HEK293 (cell line): ENCODE measurements around the gene NCK2.

ENCODE experiments used
- CTCF ChIA-PET: fragments of 350-600 bp; formaldehyde crosslinking; extraction: SDS; loops from one replicate; lab custom pipeline; 2021; ENCODE audit warnings: antibody characterized with exemption; lab: Yijun Ruan, JAX
- POLR2A ChIA-PET: fragments of 300-600 bp; formaldehyde crosslinking; extraction: SDS; loops from one replicate; lab custom pipeline; 2020; ENCODE audit warnings: antibody characterized with exemption, inconsistent platforms; lab: Yijun Ruan, JAX
- H3K27ac ChIP-seq: fragments of 200-500 bp; sonication (Bioruptor generic); 2 replicates; pipeline ENCODE4 v1.5.1; 2014; ENCODE audit warnings: low read depth, low read length, control low read depth, inconsistent platforms; ENCODE audit errors: extremely low read depth
- H3K36me3 ChIP-seq, 2 experiments: fragments of 200-500 bp in 1 of 2; sonication (Bioruptor generic) in 1 of 2; 1 replicate in 1 of 2; 2 replicates in 1 of 2; pipeline ENCODE4 v1.5.1; 2014 to 2017; ENCODE audit warnings: inconsistent platforms in 2 of 2, low read length in 2 of 2; ENCODE audit not compliant: control insufficient read depth in 2 of 2, insufficient read depth in 1 of 2
- H3K4me1 ChIP-seq: fragments of 200-500 bp; sonication (Bioruptor generic); 2 replicates; pipeline ENCODE4 v1.5.1; 2014; ENCODE audit warnings: mild to moderate bottlenecking, low read length, inconsistent platforms; ENCODE audit not compliant: control insufficient read depth, insufficient read depth
- H3K4me3 ChIP-seq: 2 replicates; pipeline ENCODE4 v1.5.1; 2011; ENCODE audit warnings: low read depth, mild to moderate bottlenecking, control low read depth, low read length, moderate library complexity
- H3K9me3 ChIP-seq: fragments of 200-500 bp; sonication (Bioruptor generic); 2 replicates; pipeline ENCODE4 v1.5.1; 2014; ENCODE audit warnings: low read depth, low read length, inconsistent platforms; ENCODE audit not compliant: control insufficient read depth, insufficient read depth
- BCL11A ChIP-seq: fragments of 450-650 bp; formaldehyde crosslinking; IDR thresholded peaks from 2 replicates; pipeline ENCODE4 v1.5.1; 2016; ENCODE audit warnings: low read depth, missing biosample characterization, missing genetic modification characterization
- ELK4 ChIP-seq: IDR thresholded peaks from 2 replicates; pipeline ENCODE4 v1.6.1; 2011; ENCODE audit warnings: mild to moderate bottlenecking, low read depth, low read length, borderline replicate concordance
- GFI1B ChIP-seq: fragments of 450-650 bp; formaldehyde crosslinking; IDR thresholded peaks from 2 replicates; pipeline ENCODE4 v1.5.1; 2016; ENCODE audit warnings: missing biosample characterization, missing genetic modification characterization
- MYNN ChIP-seq: fragments of 450-650 bp; formaldehyde crosslinking; IDR thresholded peaks from 2 replicates; pipeline ENCODE4 v1.5.1; 2016; ENCODE audit warnings: missing biosample characterization, missing genetic modification characterization, borderline replicate concordance
- OSR2 ChIP-seq: fragments of 450-650 bp; formaldehyde crosslinking; IDR thresholded peaks from 2 replicates; pipeline ENCODE4 v1.5.1; 2016; ENCODE audit warnings: missing biosample characterization, missing genetic modification characterization
- PATZ1 ChIP-seq: fragments of 450-650 bp; formaldehyde crosslinking; IDR thresholded peaks from 2 replicates; pipeline ENCODE4 v1.5.1; 2016; ENCODE audit warnings: missing biosample characterization, missing genetic modification characterization
- SCRT1 ChIP-seq: fragments of 450-650 bp; formaldehyde crosslinking; IDR thresholded peaks from 2 replicates; pipeline ENCODE4 v1.5.1; 2016; ENCODE audit warnings: missing biosample characterization, missing genetic modification characterization, borderline replicate concordance
- SP7 ChIP-seq: fragments of 450-650 bp; formaldehyde crosslinking; IDR thresholded peaks from 2 replicates; pipeline ENCODE4 v1.5.1; 2016; ENCODE audit warnings: missing biosample characterization, missing genetic modification characterization
- TCF7L2 ChIP-seq: IDR thresholded peaks from 2 replicates; pipeline ENCODE4 v1.6.1; 2011; ENCODE audit warnings: low read depth, mild to moderate bottlenecking, inconsistent platforms, low read length, moderate library complexity, borderline replicate concordance
- YY2 ChIP-seq: fragments of 450-650 bp; formaldehyde crosslinking; IDR thresholded peaks from 2 replicates; pipeline ENCODE4 v1.5.1; 2016; ENCODE audit warnings: missing biosample characterization, missing genetic modification characterization
- ZBTB8A ChIP-seq: fragments of 450-650 bp; formaldehyde crosslinking; IDR thresholded peaks from 2 replicates; pipeline ENCODE4 v1.5.1; 2016; ENCODE audit warnings: missing biosample characterization, missing genetic modification characterization
- ZFP69B ChIP-seq: fragments of 450-650 bp; formaldehyde crosslinking; IDR thresholded peaks from 2 replicates; pipeline ENCODE4 v1.5.1; 2016; ENCODE audit warnings: missing biosample characterization, missing genetic modification characterization
- ZNF211 ChIP-seq: fragments of 450-650 bp; formaldehyde crosslinking; IDR thresholded peaks from 2 replicates; pipeline ENCODE4 v1.5.1; 2016; ENCODE audit warnings: low read depth, missing biosample characterization, missing genetic modification characterization
- ZNF23 ChIP-seq: fragments of 450-650 bp; formaldehyde crosslinking; IDR thresholded peaks from 2 replicates; pipeline ENCODE4 v1.5.1; 2016; ENCODE audit warnings: missing biosample characterization, missing genetic modification characterization, borderline replicate concordance
- ZNF248 ChIP-seq: fragments of 450-650 bp; formaldehyde crosslinking; IDR thresholded peaks from 2 replicates; pipeline ENCODE4 v1.5.1; 2017; ENCODE audit warnings: missing biosample characterization, missing genetic modification characterization
- ZNF311 ChIP-seq: fragments of 450-650 bp; formaldehyde crosslinking; IDR thresholded peaks from 2 replicates; pipeline ENCODE4 v1.5.1; 2017; ENCODE audit warnings: missing biosample characterization, missing genetic modification characterization, borderline replicate concordance
- ZNF555 ChIP-seq: fragments of 450-650 bp; formaldehyde crosslinking; conservative IDR thresholded peaks from 2 replicates; pipeline ENCODE4 v1.5.1; 2017; ENCODE audit warnings: missing biosample characterization, mild to moderate bottlenecking, missing genetic modification characterization, inconsistent platforms
- ZNF560 ChIP-seq: fragments of 450-650 bp; formaldehyde crosslinking; IDR thresholded peaks from 2 replicates; pipeline ENCODE4 v1.5.1; 2017; ENCODE audit warnings: missing biosample characterization, missing genetic modification characterization, borderline replicate concordance
- ZNF600 ChIP-seq: fragments of 450-650 bp; formaldehyde crosslinking; IDR thresholded peaks from 2 replicates; pipeline ENCODE4 v1.5.1; 2016; ENCODE audit warnings: missing biosample characterization, missing genetic modification characterization
- ZNF621 ChIP-seq: fragments of 450-650 bp; formaldehyde crosslinking; IDR thresholded peaks from 2 replicates; pipeline ENCODE4 v1.5.1; 2017; ENCODE audit warnings: missing biosample characterization, missing genetic modification characterization
- ZNF645 ChIP-seq: fragments of 450-650 bp; formaldehyde crosslinking; IDR thresholded peaks from 2 replicates; pipeline ENCODE4; 2016; ENCODE audit warnings: missing biosample characterization, missing genetic modification characterization
- ZNF747 ChIP-seq: fragments of 450-650 bp; formaldehyde crosslinking; IDR thresholded peaks from 2 replicates; pipeline ENCODE4 v1.5.1; 2016; ENCODE audit warnings: missing biosample characterization, missing genetic modification characterization
- ZNF768 ChIP-seq: fragments of 450-650 bp; formaldehyde crosslinking; IDR thresholded peaks from 2 replicates; pipeline ENCODE4 v1.5.1; 2018; ENCODE audit warnings: missing biosample characterization, mild to moderate bottlenecking, missing genetic modification characterization
- ZNF843 ChIP-seq: fragments of 450-650 bp; formaldehyde crosslinking; IDR thresholded peaks from 2 replicates; pipeline ENCODE4 v1.5.1; 2016; ENCODE audit warnings: missing biosample characterization, missing genetic modification characterization
- TF ChIP-seq, protein P1 (sequence below): fragments of 450-650 bp; formaldehyde crosslinking; IDR thresholded peaks from 2 replicates; pipeline ENCODE4 v1.5.1; 2016; ENCODE audit warnings: missing biosample characterization, missing genetic modification characterization
- TF ChIP-seq, protein P2 (sequence below): fragments of 450-650 bp; formaldehyde crosslinking; IDR thresholded peaks from 2 replicates; pipeline ENCODE4 v1.5.1; 2016; ENCODE audit warnings: missing biosample characterization, missing genetic modification characterization

NCK2 gene

GRCh38 chr2:105882920-105883435, 138.3 kb downstream of the NCK2 start (continued):
- TF ChIP-seq ZBTB8A (tag by site-specific recombination): no peak

GRCh38 chr2:105883911-105884694, 139.4 kb downstream of the NCK2 start:
- Histone ChIP-seq H3K36me3 (peaks cover 0 to 11% of the 10 kb centered on the region in 2 experiments; a peak in 1 of 3 replicates), H3K9me3 (no peaks in the 10 kb centered on the region), H3K4me3 (no peak overlapping the region), H3K27ac (no peak overlapping the region), H3K4me1 (no peaks in the 10 kb centered on the region)
- POLR2A ChIA-PET: no interaction called here
- TF ChIP-seq, protein P1, sequence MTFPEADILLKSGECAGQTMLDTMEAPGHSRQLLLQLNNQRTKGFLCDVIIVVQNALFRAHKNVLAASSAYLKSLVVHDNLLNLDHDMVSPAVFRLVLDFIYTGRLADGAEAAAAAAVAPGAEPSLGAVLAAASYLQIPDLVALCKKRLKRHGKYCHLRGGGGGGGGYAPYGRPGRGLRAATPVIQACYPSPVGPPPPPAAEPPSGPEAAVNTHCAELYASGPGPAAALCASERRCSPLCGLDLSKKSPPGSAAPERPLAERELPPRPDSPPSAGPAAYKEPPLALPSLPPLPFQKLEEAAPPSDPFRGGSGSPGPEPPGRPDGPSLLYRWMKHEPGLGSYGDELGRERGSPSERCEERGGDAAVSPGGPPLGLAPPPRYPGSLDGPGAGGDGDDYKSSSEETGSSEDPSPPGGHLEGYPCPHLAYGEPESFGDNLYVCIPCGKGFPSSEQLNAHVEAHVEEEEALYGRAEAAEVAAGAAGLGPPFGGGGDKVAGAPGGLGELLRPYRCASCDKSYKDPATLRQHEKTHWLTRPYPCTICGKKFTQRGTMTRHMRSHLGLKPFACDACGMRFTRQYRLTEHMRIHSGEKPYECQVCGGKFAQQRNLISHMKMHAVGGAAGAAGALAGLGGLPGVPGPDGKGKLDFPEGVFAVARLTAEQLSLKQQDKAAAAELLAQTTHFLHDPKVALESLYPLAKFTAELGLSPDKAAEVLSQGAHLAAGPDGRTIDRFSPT (tag by site-specific recombination): no peak
- TF ChIP-seq MYNN (no peak), ZNF23 (no peak), ZNF600 (tag by site-specific recombination) (no peak), ZNF843 (tag by site-specific recombination) (no peak), ZNF311 (tag by site-specific recombination) (no peak), ZNF768 (tag by site-specific recombination) (no peak), OSR2 (tag by site-specific recombination) (no peak), SP7 (tag by site-specific recombination) (no peak), ZFP69B (tag by site-specific recombination) (no peak), YY2 (tag by site-specific recombination) (no peak), BCL11A (tag by site-specific recombination) (no peak), TCF7L2 (no peak), ZNF248 (tag by site-specific recombination) (no peak), ZNF560 (tag by site-specific recombination) (no peak), ZNF747 (tag by site-specific recombination) (no peak), ZNF645 (tag by site-specific recombination) (no peak), ZNF621 (tag by site-specific recombination) (no peak)
- CTCF ChIA-PET: no interaction called here

DNA sequence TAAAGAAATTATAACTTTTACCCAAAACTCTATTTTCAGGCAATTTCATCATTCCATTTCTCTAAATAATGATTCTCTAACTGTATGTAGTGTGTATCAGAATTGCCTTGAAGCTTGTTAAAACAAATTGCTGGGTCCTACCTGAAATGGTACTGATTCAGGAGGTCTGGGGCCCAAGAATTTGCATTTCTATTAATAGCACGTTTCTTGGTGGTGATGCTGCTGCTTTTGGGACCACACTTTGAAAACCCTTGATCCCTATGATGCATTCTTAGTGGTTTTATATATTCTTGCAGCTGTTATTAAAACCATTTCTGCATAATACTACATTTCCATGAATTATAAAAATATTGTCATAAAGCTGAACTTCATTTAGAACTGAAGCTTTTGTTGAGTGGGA, 140.7 kb downstream of the NCK2 start:
- Histone ChIP-seq H3K4me1 (no peaks in the 10 kb centered on the region), H3K4me3 (no peak overlapping the region), H3K36me3 (peaks cover 0 to 11% of the 10 kb centered on the region in 2 experiments; a peak in 1 of 3 replicates), H3K27ac (no peak overlapping the region), H3K9me3 (no peaks in the 10 kb centered on the region)
- POLR2A ChIA-PET: no interaction called here
- CTCF ChIA-PET: interaction anchor here (0.7 kb wide), 1 partner anchor 641 kb away, joined by 4 read pairs; no protein-coding TSS in a partner anchor
- no peak for TF ChIP-seq ZNF555 (tag by site-specific recombination)
- no peak for TF ChIP-seq PATZ1 (tag by site-specific recombination)
- no peak for TF ChIP-seq ELK4
- no peak for TF ChIP-seq GFI1B
- TF ChIP-seq ZNF211 (tag by site-specific recombination): no peak
- TF ChIP-seq SCRT1: no peak
- no peak for TF ChIP-seq SP7 (tag by site-specific recombination)
- TF ChIP-seq, protein P2, sequence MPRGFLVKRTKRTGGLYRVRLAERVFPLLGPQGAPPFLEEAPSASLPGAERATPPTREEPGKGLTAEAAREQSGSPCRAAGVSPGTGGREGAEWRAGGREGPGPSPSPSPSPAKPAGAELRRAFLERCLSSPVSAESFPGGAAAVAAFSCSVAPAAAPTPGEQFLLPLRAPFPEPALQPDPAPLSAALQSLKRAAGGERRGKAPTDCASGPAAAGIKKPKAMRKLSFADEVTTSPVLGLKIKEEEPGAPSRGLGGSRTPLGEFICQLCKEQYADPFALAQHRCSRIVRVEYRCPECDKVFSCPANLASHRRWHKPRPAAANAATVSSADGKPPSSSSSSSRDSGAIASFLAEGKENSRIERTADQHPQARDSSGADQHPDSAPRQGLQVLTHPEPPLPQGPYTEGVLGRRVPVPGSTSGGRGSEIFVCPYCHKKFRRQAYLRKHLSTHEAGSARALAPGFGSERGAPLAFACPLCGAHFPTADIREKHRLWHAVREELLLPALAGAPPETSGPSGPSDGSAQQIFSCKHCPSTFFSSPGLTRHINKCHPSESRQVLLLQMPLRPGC (tag by site-specific recombination): no peak
